HG03097 (cell line): Measurements from ENCODE around the gene EPS15.
A peak's percentile ranks its signal among the peaks of the same experiment; 100 is the strongest.
"Not testable (repeated sequence)": the region's sequence is repeated elsewhere in the genome, so short reads cannot be mapped to it uniquely, and the experiment has no call there.

Source experiments
- ATAC-seq: cut with Tn5 transposase; IDR thresholded peaks from one replicate; pipeline ENCODE4 v1.9.1; 2021; ENCODE audit not compliant: unreplicated experiment, low FRiP score

Gene EPS15

GRCh38 chr1:51433972-51434510 lies 85.0 kb downstream of the EPS15 start:
- ATAC-seq = no peak

- peak; percentile 46 for ATAC-seq
Measured at GRCh38 chr1:51433269-51433971, 85.6 kb downstream of the EPS15 start.

GRCh38 chr1:51432146-51432545 lies 86.9 kb downstream of the EPS15 start:
- no peak for ATAC-seq

GRCh38 chr1:51427438-51427837 lies 91.6 kb downstream of the EPS15 start:
- ATAC-seq = no peak

GRCh38 chr1:51425955-51426354 lies 93.1 kb downstream of the EPS15 start:
- ATAC-seq = no peak

- no peak for ATAC-seq
Measured at GRCh38 chr1:51425273-51425672, 93.8 kb downstream of the EPS15 start.

GRCh38 chr1:51423073-51423821 lies 95.8 kb downstream of the EPS15 start:
- ATAC-seq = no peak

- ATAC-seq = no peak
Measured at GRCh38 chr1:51422367-51423072, 96.5 kb downstream of the EPS15 start.

GRCh38 chr1:51421964-51422363 lies 97.1 kb downstream of the EPS15 start:
- ATAC-seq = no peak

GRCh38 chr1:51420867-51421627 lies 98.0 kb downstream of the EPS15 start:
- ATAC-seq = no peak

GRCh38 chr1:51418384-51418959 lies 100.6 kb downstream of the EPS15 start:
- no peak for ATAC-seq

- no peak for ATAC-seq
Measured at GRCh38 chr1:51417496-51418383, 101.3 kb downstream of the EPS15 start.

- ATAC-seq = no peak
Measured at GRCh38 chr1:51416910-51417309, 102.2 kb downstream of the EPS15 start.

GRCh38 chr1:51415963-51416362 lies 103.1 kb downstream of the EPS15 start:
- no peak for ATAC-seq

- ATAC-seq = no peak
Measured at GRCh38 chr1:51414811-51415210, 104.3 kb downstream of the EPS15 start.

GRCh38 chr1:51411820-51412219 lies 107.2 kb downstream of the EPS15 start:
- not testable (repeated sequence) for ATAC-seq

- no peak for ATAC-seq
Measured at GRCh38 chr1:51410568-51411460, 108.3 kb downstream of the EPS15 start.
